Esophagus muscularis mucosa (tissue), 4 donors: Measurements from ENCODE around the gene GMDS. TPM values are rescaled to one million over a fixed set of nuclear protein-coding genes. Genes with fewer than 3 reads are reported as not detected.

Source experiments
- DNase-seq: peaks from one replicate; pipeline ENCODE4 v3.0.0-alpha.2; 2017; ENCODE audit errors: extremely low spot score
- H3K27ac ChIP-seq, 4 donors: fragments of 200-600 bp; sonication (generic); replicated peaks in 1 of 4; 1 replicate in 3 of 4; 2 replicates in 1 of 4; pipeline ENCODE4 v1.5.1; 2016 to 2019; ENCODE audit warnings: mild to moderate bottlenecking in 1 of 4
- H3K27me3 ChIP-seq, 4 donors: fragments of 200-600 bp; sonication (generic); one replicate each; pipeline versions ENCODE4 v1.5.1 to v1.6.0; 2016 to 2019
- H3K36me3 ChIP-seq, 4 donors: fragments of 200-600 bp; sonication (generic); one replicate each; pipeline ENCODE4 v1.5.1; 2016 to 2019
- H3K4me1 ChIP-seq, 4 donors: fragments of 200-600 bp; sonication (generic); one replicate each; pipeline ENCODE4 v1.5.1; 2016 to 2019
- H3K4me3 ChIP-seq, 4 donors: fragments of 200-600 bp; sonication (generic); 1 replicate in 2 of 4; 2 replicates in 2 of 4; pipeline ENCODE4 v1.5.1; 2016 to 2019; ENCODE audit warnings: mild to moderate bottlenecking in 4 of 4, moderate library complexity in 1 of 4
- H3K9me3 ChIP-seq, 4 donors: fragments of 200-600 bp; sonication (generic); 1 replicate in 3 of 4; 2 replicates in 1 of 4; pipeline ENCODE4 v1.5.1; 2016 to 2019
- CTCF ChIP-seq, 3 experiments: fragments of 200-600 bp in 2 of 3; fragments of 450-650 bp in 1 of 3; sonication (generic) in 2 of 3; IDR thresholded peaks; one replicate each; pipeline ENCODE4 v1.5.1; 2017 to 2019; ENCODE audit warnings: antibody characterized with exemption in 3 of 3, mild to moderate bottlenecking in 2 of 3, moderate library complexity in 1 of 3
- EP300 ChIP-seq: sonication (generic); formaldehyde crosslinking; IDR thresholded peaks from one replicate; pipeline ENCODE4 v1.6.1; 2017; ENCODE audit warnings: antibody characterized with exemption
- POLR2A ChIP-seq: fragments of 450-650 bp; IDR thresholded peaks from one replicate; pipeline ENCODE4 v1.6.1; 2017; ENCODE audit warnings: antibody characterized with exemption, moderate library complexity, mild to moderate bottlenecking, low read depth
- POLR2AphosphoS5 ChIP-seq, 2 donors: sonication (generic); formaldehyde crosslinking; IDR thresholded peaks; one replicate each; pipeline ENCODE4 v1.6.1; 2017; ENCODE audit warnings: antibody characterized with exemption in 2 of 2
- WGBS: methylation state at CpG from one replicate; pipeline ENCODE4 v1.1.5; 2018; 5-methylcytosine and 5-hydroxymethylcytosine counted together
- intact Hi-C: fragments of 100-400 bp; cut with DNase I; formaldehyde crosslinking; loops from one replicate; pipeline ENCODE4 v1.15.1; 2023
- total RNA-seq, 4 donors: library from RNA; depleted of rRNA; stranded (reverse); fragments of >200 nt; gene quantifications; one replicate each; pipeline versions ENCODE4 v1.1.0 to v1.2.1, GENCODE V29; 2016

The GMDS gene
- total RNA-seq, 4 donors from 2014 or later = 3.6 to 14.1 (median 6.0) TPM

DNA sequence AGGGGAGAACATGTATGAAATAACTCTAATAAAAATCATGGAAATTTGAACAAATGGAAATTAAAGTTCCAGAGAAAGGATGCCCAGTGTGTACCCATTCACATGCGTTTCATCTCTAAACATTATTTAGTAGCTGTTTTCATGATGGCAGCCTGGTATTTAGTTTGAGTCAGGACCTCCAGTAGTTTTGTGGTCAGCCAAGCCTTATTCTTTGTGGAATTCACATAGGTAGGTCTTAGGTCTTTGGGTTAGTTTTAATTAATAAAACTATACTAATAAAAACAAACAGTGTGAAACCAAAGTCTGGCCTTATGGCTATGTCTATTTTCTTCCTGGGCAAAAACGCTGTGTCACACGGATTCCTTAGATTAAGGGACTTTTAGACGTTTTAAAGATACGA, 497.9 kb downstream of the GMDS start:
- TF ChIP-seq CTCF (IDR thresholded peaks at IDR 0.05) = no peak
- no peak for TF ChIP-seq POLR2A
- no peak for TF ChIP-seq EP300
- TF ChIP-seq POLR2AphosphoS5 (IDR thresholded peaks at IDR 0.05) = no peak
- no peak overlapping the region for H3K27ac ChIP-seq
- no peaks in the 10 kb centered on the region for H3K36me3 ChIP-seq
- H3K9me3 ChIP-seq = peaks cover 0 to 4% (median 0%) of the 10 kb centered on the region in 4 donors
- intact Hi-C loops = no loop called here
- WGBS = 71% methylated on average over 5 of the region's 5 CpGs
- H3K4me1 ChIP-seq = no peaks in the 10 kb centered on the region
- H3K27me3 ChIP-seq = no peaks in the 10 kb centered on the region
- DNase-seq = no peak
- H3K4me3 ChIP-seq = no peak overlapping the region

DNA sequence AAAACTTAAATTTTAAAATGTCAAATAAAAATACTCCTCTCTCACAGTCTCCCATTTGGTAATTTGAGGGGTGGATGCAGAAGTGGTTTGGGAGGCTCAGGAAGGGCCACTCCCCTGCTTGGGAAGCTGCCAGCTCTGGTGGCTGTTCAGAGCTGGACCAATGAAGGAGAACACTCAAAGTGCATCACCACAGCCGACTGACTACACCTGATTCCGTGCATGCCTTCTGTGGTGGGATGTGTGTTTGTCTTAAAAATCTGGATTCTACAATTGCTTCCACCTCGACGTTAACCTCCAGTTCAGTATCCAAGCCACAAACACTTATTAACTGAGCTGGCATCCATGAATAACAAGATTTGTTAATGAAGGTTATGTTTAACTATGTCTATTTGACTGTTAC, 498.4 kb downstream of the GMDS start:
- no peak overlapping the region for H3K27ac ChIP-seq
- no peak for DNase-seq
- TF ChIP-seq POLR2A (no peak), EP300 (no peak), CTCF (IDR thresholded peaks at IDR 0.05) (no peak), POLR2AphosphoS5 (IDR thresholded peaks at IDR 0.05) (no peak)
- intact Hi-C loops = no loop called here
- no peaks in the 10 kb centered on the region for H3K36me3 ChIP-seq
- WGBS = 86% methylated on average over 4 of the region's 4 CpGs
- no peak overlapping the region for H3K4me3 ChIP-seq
- no peaks in the 10 kb centered on the region for H3K4me1 ChIP-seq
- peaks cover 0 to 4% (median 0%) of the 10 kb centered on the region in 4 donors for H3K9me3 ChIP-seq
- no peaks in the 10 kb centered on the region for H3K27me3 ChIP-seq

GRCh38 chr6:1745814-1746213, 499.6 kb downstream of the GMDS start:
- Histone ChIP-seq H3K9me3 (no peaks in the 10 kb centered on the region), H3K27me3 (no peaks in the 10 kb centered on the region), H3K27ac (no peak overlapping the region), H3K36me3 (no peaks in the 10 kb centered on the region), H3K4me3 (no peak overlapping the region), H3K4me1 (no peaks in the 10 kb centered on the region)
- intact Hi-C loops = no loop called here
- 92% methylated on average over 8 of the region's 8 CpGs for WGBS
- no peak for DNase-seq
- TF ChIP-seq POLR2AphosphoS5 (IDR thresholded peaks at IDR 0.05) (no peak), EP300 (no peak), CTCF (IDR thresholded peaks at IDR 0.05) (no peak), POLR2A (no peak)

GRCh38 chr6:1744543-1744942, 500.9 kb downstream of the GMDS start:
- intact Hi-C loops = no loop called here
- H3K4me1 ChIP-seq = no peaks in the 10 kb centered on the region
- no peaks in the 10 kb centered on the region for H3K9me3 ChIP-seq
- WGBS = 92% methylated on average over 9 of the region's 9 CpGs
- H3K36me3 ChIP-seq = no peaks in the 10 kb centered on the region
- no peak overlapping the region for H3K4me3 ChIP-seq
- no peak for DNase-seq
- no peak for TF ChIP-seq POLR2AphosphoS5 (IDR thresholded peaks at IDR 0.05)
- TF ChIP-seq CTCF (IDR thresholded peaks at IDR 0.05) = no peak
- no peak for TF ChIP-seq EP300
- TF ChIP-seq POLR2A = no peak
- no peak overlapping the region for H3K27ac ChIP-seq
- H3K27me3 ChIP-seq = no peaks in the 10 kb centered on the region

GRCh38 chr6:1739680-1740079, 505.7 kb downstream of the GMDS start:
- no peak for TF ChIP-seq CTCF (IDR thresholded peaks at IDR 0.05)
- TF ChIP-seq POLR2A = no peak
- TF ChIP-seq EP300 = no peak
- no peak for TF ChIP-seq POLR2AphosphoS5 (IDR thresholded peaks at IDR 0.05)
- WGBS = 86% methylated on average over 2 of the region's 2 CpGs
- Histone ChIP-seq H3K9me3 (no peaks in the 10 kb centered on the region), H3K27me3 (no peaks in the 10 kb centered on the region), H3K36me3 (no peaks in the 10 kb centered on the region), H3K27ac (no peak overlapping the region), H3K4me3 (no peak overlapping the region), H3K4me1 (no peaks in the 10 kb centered on the region)
- intact Hi-C loops = no loop called here
- DNase-seq = no peak
